Osteoblast (primary cell): ENCODE measurements around the gene LUZP2. TPM values are rescaled to one million over a fixed set of nuclear protein-coding genes. Genes with fewer than 3 reads are reported as not detected.

Experiments
- DNase-seq: peaks from one replicate; pipeline ENCODE4 v3.0.0; 2011; ENCODE audit warnings: low spot score, mixed read lengths; ENCODE audit not compliant: insufficient read length; ENCODE audit errors: missing footprints
- H2AFZ ChIP-seq: 2 replicates; pipeline ENCODE4 v1.6.0; 2011; ENCODE audit warnings: mild to moderate bottlenecking, low read length
- H3K27ac ChIP-seq: 2 replicates; pipeline ENCODE4 v1.5.1; 2011; ENCODE audit warnings: mild to moderate bottlenecking, low read depth, low read length, moderate library complexity
- H3K27me3 ChIP-seq: 2 replicates; pipeline ENCODE4 v1.6.0; 2012; ENCODE audit warnings: mild to moderate bottlenecking, control low read depth, inconsistent platforms, low read length, moderate library complexity; ENCODE audit not compliant: insufficient read depth
- H3K36me3 ChIP-seq: 2 replicates; pipeline ENCODE4 v1.5.1; 2011; ENCODE audit warnings: mild to moderate bottlenecking, low read length, control low read depth, moderate library complexity; ENCODE audit not compliant: insufficient read depth
- H3K4me1 ChIP-seq: 2 replicates; pipeline ENCODE4 v1.5.1; 2011; ENCODE audit warnings: mild to moderate bottlenecking, low read length, control low read depth, moderate library complexity; ENCODE audit not compliant: insufficient read depth
- H3K4me2 ChIP-seq: 2 replicates; pipeline ENCODE4 v1.6.0; 2011; ENCODE audit warnings: mild to moderate bottlenecking, low read length; ENCODE audit not compliant: insufficient read depth
- H3K4me3 ChIP-seq: fragments of 200-600 bp; sonication (generic); 3 replicates; pipeline ENCODE4 v1.5.1; 2012; ENCODE audit warnings: mild to moderate bottlenecking, low read length, inconsistent platforms; ENCODE audit not compliant: insufficient read depth
- H3K79me2 ChIP-seq: 2 replicates; pipeline ENCODE4 v1.6.0; 2012; ENCODE audit warnings: mild to moderate bottlenecking, low read length, control low read depth, inconsistent platforms; ENCODE audit not compliant: insufficient read depth
- H3K9me3 ChIP-seq: 2 replicates; pipeline ENCODE4 v1.5.1; 2011; ENCODE audit warnings: low read depth, low read length, control low read depth
- H4K20me1 ChIP-seq: 2 replicates; pipeline ENCODE4 v1.6.0; 2012; ENCODE audit warnings: mild to moderate bottlenecking, low read length, control low read depth; ENCODE audit not compliant: insufficient read depth
- CTCF ChIP-seq: IDR thresholded peaks from 2 replicates; pipeline ENCODE4 v1.5.1; 2011; ENCODE audit warnings: mild to moderate bottlenecking, low read depth, low read length, moderate library complexity; ENCODE audit errors: extremely low read depth
- total RNA-seq: library from RNA; depleted of rRNA; stranded (reverse); fragments of >200 nt; gene quantifications from 2 replicates; pipeline ENCODE4 v1.2.3, GENCODE V29; 2012

Gene LUZP2
- total RNA-seq, 1 donor: not detected

DNA sequence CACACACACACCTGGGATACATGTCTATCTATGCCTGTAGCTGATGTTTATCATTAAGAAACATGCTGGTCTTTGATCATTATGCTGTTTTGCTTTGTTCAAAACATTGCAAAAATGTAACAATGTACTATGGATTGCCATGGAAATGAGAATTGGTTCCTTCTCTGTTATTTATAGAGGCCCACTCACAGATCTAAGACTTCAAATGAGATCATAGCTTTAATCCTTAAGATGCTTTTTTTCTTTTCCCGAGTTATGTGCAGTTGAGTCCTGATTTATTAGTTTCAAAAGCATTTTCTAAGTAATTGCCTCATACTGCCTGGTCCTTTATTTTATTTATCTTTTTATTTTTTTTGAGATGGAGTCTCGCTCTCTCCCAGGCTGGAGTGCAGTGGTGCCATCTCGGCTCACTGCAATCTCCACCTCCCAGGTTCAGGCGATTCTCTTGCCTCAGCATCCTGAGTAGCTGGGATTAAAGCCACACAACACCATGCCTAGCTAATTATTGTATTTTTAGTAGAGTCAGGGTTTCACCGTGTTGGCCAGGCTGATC lies 131.4 kb downstream of the LUZP2 start:
- Histone ChIP-seq H3K36me3 (no peaks in the 10 kb centered on the region), H3K4me2 (no peak overlapping the region), H3K79me2 (no peaks in the 10 kb centered on the region), H3K4me1 (no peaks in the 10 kb centered on the region), H3K4me3 (no peak overlapping the region), H2AFZ (no peak overlapping the region), H3K27me3 (no peaks in the 10 kb centered on the region), H3K27ac (no peak overlapping the region), H3K9me3 (no peaks in the 10 kb centered on the region), H4K20me1 (no peaks in the 10 kb centered on the region)
- DNase-seq: no peak
- TF ChIP-seq CTCF: no peak

- no peaks in the 10 kb centered on the region for H4K20me1 ChIP-seq
Observed at GRCh38 chr11:24634606-24635160, 137.8 kb downstream of the LUZP2 start.

DNA sequence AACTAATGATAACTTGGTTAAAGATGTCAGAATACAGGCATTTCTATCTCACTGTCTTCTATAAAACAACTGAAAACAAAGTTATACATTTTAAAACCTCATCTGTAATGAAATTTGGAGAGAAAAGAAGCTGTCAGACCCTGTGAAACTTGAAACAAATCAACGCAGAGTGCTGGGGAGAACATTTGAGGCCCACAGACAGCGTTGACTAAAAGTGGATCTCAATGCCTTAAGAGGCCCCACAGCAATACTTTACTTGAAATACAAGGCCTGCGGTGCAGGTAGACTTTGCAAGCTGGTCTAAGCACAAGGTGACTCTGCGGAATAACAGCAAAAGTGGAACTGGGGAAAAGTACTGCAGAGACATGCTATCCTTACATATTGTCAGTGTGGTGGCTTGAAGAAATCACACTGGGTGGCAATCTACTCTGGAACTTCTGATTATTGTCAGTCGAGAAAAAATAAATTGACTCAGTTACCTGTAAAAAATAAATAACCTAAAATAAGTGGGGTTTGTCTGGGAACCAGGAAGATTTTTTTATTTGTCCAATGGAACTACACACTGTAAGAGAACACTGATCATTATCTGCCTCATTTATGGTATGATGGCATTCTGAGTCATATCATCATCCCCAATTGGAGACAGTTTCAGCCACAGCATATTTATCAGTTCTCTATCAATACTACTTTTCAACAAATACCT lies 138.9 kb downstream of the LUZP2 start:
- no peak for TF ChIP-seq CTCF
- no peak overlapping the region for H3K27ac ChIP-seq
- H3K36me3 ChIP-seq: no peaks in the 10 kb centered on the region
- no peak overlapping the region for H3K4me3 ChIP-seq
- no peaks in the 10 kb centered on the region for H3K9me3 ChIP-seq
- no peak overlapping the region for H2AFZ ChIP-seq
- no peaks in the 10 kb centered on the region for H3K79me2 ChIP-seq
- no peaks in the 10 kb centered on the region for H3K4me1 ChIP-seq
- DNase-seq: no peak
- no peak overlapping the region for H3K4me2 ChIP-seq
- H4K20me1 ChIP-seq: no peaks in the 10 kb centered on the region
- H3K27me3 ChIP-seq: no peaks in the 10 kb centered on the region

More at GRCh38 chr11:24634606-24635160, 137.8 kb downstream of the LUZP2 start:
- H3K9me3 ChIP-seq: no peaks in the 10 kb centered on the region
- TF ChIP-seq CTCF: no peak
- H3K36me3 ChIP-seq: no peaks in the 10 kb centered on the region
- DNase-seq: no peak
- no peaks in the 10 kb centered on the region for H3K27me3 ChIP-seq
- no peak overlapping the region for H3K4me3 ChIP-seq
- H3K4me2 ChIP-seq: no peak overlapping the region
- no peak overlapping the region for H2AFZ ChIP-seq
- H3K27ac ChIP-seq: no peak overlapping the region
- no peaks in the 10 kb centered on the region for H3K4me1 ChIP-seq
- H3K79me2 ChIP-seq: no peaks in the 10 kb centered on the region

DNA sequence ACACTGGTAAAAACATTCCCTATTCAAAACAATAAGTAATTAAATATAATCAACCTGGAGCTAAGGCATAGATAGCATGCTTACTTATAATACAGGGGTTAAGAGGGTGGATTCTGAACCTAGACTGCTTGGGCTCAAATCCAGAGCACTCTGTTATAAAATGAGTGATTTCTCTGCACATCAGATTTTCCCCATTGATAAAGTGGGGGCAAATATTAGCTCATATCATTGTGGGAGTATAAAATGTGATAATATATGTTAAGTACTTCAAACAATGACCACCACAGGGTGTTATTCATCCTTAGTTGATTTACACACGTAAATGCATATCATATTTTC lies 139.4 kb downstream of the LUZP2 start:
- no peak for DNase-seq
- H4K20me1 ChIP-seq: no peaks in the 10 kb centered on the region
- no peak overlapping the region for H3K27ac ChIP-seq
- no peak overlapping the region for H2AFZ ChIP-seq
- no peaks in the 10 kb centered on the region for H3K36me3 ChIP-seq
- H3K4me1 ChIP-seq: no peaks in the 10 kb centered on the region
- H3K4me3 ChIP-seq: no peak overlapping the region
- no peaks in the 10 kb centered on the region for H3K9me3 ChIP-seq
- H3K27me3 ChIP-seq: no peaks in the 10 kb centered on the region
- TF ChIP-seq CTCF: no peak
- H3K79me2 ChIP-seq: no peaks in the 10 kb centered on the region
- H3K4me2 ChIP-seq: no peak overlapping the region
